Activated CD8-positive, alpha-beta T cell treated with anti-CD3 and anti-CD28 coated beads for 36 hours (primary cell): ENCODE results near the gene NLRP6. TPM values are rescaled to one million over a fixed set of nuclear protein-coding genes. Genes with fewer than 3 reads are reported as not detected.
"Not testable (repeated sequence)": the region's sequence is repeated elsewhere in the genome, so short reads cannot be mapped to it uniquely, and the experiment has no call there.

ENCODE experiments used
- ATAC-seq: fragments of 200-7000 bp; cut with Tn5 transposase; one replicate; pipeline ENCODE4 v1.10.0; 2021; ENCODE audit warnings: mild to moderate bottlenecking, moderate library complexity
- CTCF ChIA-PET: fragments of 350-600 bp; sonication (Branson Sonifier 250); formaldehyde crosslinking; loops from one replicate; lab custom pipeline; 2021; ENCODE audit warnings: antibody characterized with exemption; lab: Charles Lee
- POLR2A ChIA-PET: fragments of 350-600 bp; sonication (Branson Sonifier 250); formaldehyde crosslinking; loops from one replicate; lab custom pipeline; 2021; ENCODE audit warnings: antibody characterized with exemption; lab: Charles Lee
- DNase-seq: peaks from one replicate; pipeline ENCODE4 v3.0.0-alpha.2; 2020
- H3K27ac Mint-ChIP-seq: one replicate; pipeline ENCODE4 v1.8.0; 2021; ENCODE audit warnings: mild to moderate bottlenecking, mixed read lengths
- H3K27me3 Mint-ChIP-seq: one replicate; pipeline ENCODE4 v1.8.0; 2021; ENCODE audit warnings: mixed read lengths
- H3K36me3 Mint-ChIP-seq: one replicate; pipeline ENCODE4 v1.8.0; 2021; ENCODE audit warnings: low read depth, mixed read lengths
- H3K4me1 Mint-ChIP-seq: one replicate; pipeline ENCODE4 v1.8.0; 2021; ENCODE audit warnings: low read depth, mixed read lengths
- H3K4me3 Mint-ChIP-seq: one replicate; pipeline ENCODE4 v1.8.0; 2021; ENCODE audit warnings: mild to moderate bottlenecking, moderate library complexity, mixed read lengths
- H3K9me3 Mint-ChIP-seq: one replicate; pipeline ENCODE4 v1.8.0; 2021; ENCODE audit warnings: mixed read lengths
- CTCF ChIP-seq: fragments of 200-600 bp; IDR thresholded peaks from one replicate; pipeline ENCODE4 v1.8.0; 2022; ENCODE audit warnings: antibody characterized with exemption, mild to moderate bottlenecking
- intact Hi-C: fragments of 100-400 bp; cut with micrococcal nuclease; formaldehyde crosslinking; loops from one replicate; pipeline ENCODE4 v1.10.0; 2022
- total RNA-seq, 2 experiments: library from RNA; stranded (reverse); gene quantifications; one replicate each; pipeline ENCODE4 v1.2.3, GENCODE V29; 2021

NLRP6 gene
- total RNA-seq, 2 experiments from 2014 or later = 3.3 to 3.4 TPM

DNA sequence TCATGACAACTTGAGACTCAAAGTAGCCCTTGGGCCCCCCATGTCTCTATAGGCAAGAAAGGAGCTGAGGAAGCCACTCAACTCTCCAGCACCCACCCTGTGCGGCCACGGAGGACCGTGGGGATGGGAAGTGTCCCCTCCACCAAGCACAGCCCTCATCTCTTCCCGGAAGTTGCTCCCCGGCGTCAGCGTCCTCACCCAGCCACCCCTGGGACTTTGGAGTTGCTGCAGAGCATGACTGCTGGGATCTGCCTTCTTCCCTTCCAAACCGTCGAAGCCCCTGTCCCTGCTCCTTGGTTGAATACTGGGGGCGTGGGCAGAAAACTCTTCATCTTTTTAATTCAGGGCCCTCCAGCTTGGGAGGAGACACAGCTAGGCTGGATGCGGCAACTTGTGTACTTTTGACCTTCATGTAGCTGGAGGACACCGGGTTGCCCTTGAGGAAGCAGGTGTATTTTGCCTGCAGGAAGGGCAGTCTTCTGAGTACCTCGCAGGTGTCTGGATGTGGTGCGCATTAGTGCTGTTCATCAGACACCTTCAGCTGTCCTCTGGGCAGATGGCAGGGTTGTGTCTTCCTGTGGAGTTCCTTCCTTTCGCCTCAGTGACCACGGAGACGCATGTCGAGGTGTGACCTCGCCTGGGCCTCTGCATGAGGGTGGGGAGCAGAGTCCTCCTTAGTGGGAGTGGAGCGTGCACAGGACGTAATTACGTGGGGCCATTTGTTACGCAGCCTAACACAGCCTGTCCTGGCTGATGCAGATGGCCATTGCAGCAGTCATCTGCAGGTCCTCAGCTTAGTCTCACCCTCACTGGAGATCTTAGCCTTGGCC is 54.7 kb downstream of the NLRP6 start:
- POLR2A ChIA-PET = interaction anchor here (1.0 to 2.2 kb wide), 2 partner anchors 8 to 22 kb away, joined by 3 to 9 read pairs; no protein-coding TSS in a partner anchor
- intact Hi-C loops = no loop called here
- no peak for DNase-seq
- CTCF ChIA-PET = interaction anchor here (1.2 kb wide), 1 partner anchor 82 kb away, joined by 3 read pairs; no protein-coding TSS in a partner anchor
- Mint-ChIP-seq H3K9me3 (peaks cover 3% of the 10 kb centered on the region), H3K27me3 (no peaks in the 10 kb centered on the region), H3K4me3 (no peak overlapping the region), H3K36me3 (peaks cover 3% of the 10 kb centered on the region), H3K4me1 (peaks cover 58% of the 10 kb centered on the region), H3K27ac (no peak overlapping the region)
- TF ChIP-seq CTCF = no peak
- ATAC-seq = no peak

DNA sequence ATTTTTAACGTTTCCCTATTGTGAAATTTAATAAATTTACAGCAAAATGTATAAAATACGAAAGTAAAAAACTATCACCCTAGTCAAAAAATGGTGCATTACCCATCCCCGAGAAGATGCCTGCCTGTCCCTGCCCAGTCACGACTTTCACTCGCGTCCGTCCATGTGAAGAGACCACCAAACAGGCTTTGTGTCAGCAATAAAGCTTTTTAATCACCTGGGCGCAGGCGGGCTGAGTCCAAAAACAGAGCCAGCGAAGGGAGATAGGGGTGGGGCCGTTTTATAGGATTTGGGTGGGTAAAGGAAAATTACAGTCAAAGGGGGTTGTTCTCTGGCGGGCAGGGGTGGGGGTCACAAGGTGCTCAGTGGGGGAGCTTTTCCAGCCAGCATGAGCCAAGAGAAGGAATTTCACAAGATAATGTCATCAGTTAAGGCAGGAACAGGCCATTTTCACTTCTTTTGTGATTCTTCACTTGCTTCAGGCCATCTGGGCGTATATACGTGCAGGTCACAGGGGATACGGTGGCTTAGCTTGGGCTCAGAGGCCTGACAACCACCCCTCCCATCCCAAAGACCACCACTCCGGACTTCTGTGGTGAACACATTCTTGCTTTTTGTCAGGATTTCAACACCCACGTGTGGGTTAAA is 55.5 kb downstream of the NLRP6 start:
- H3K27ac Mint-ChIP-seq, H3K27me3 Mint-ChIP-seq, H3K4me3 Mint-ChIP-seq, H3K9me3 Mint-ChIP-seq, H3K36me3 Mint-ChIP-seq, ATAC-seq, DNase-seq, intact Hi-C loops: not testable (repeated sequence)
- H3K4me1 Mint-ChIP-seq = peaks cover 53% of the 10 kb centered on the region
- POLR2A ChIA-PET = interaction anchor here (0.9 to 2.2 kb wide), 3 partner anchors 7 to 22 kb away, joined by 3 to 9 read pairs (median 3); no protein-coding TSS in a partner anchor
- CTCF ChIA-PET = interaction anchor here (1.2 kb wide), 1 partner anchor 83 kb away, joined by 3 read pairs; no protein-coding TSS in a partner anchor

GRCh38 chr11:334264-334994 is 56.2 kb downstream of the NLRP6 start:
- CTCF ChIA-PET = no interaction called here
- no peak for ATAC-seq
- Mint-ChIP-seq H3K4me1 (peaks cover 48% of the 10 kb centered on the region), H3K9me3 (peaks cover 3% of the 10 kb centered on the region), H3K27me3 (no peaks in the 10 kb centered on the region), H3K27ac (no peak overlapping the region), H3K36me3 (peaks cover 3% of the 10 kb centered on the region), H3K4me3 (no peak overlapping the region)
- POLR2A ChIA-PET = interaction anchor here (0.9 to 2.2 kb wide), 2 partner anchors 9 to 21 kb away, joined by 3 to 9 read pairs; no protein-coding TSS in a partner anchor
- no peak for TF ChIP-seq CTCF
- no peak for DNase-seq
- intact Hi-C loops = no loop called here

Other genes with a start within 250 kb of the NLRP6 start
- gene SCGB1C1, start 85.3 kb upstream of the NLRP6 start, total RNA-seq = not detected
- gene BET1L, start 71.0 kb upstream of the NLRP6 start, total RNA-seq = 10 to 100 TPM; 58.4 to 68.9 TPM
- 100 to 1,000 TPM in 1 of 2 experiments, 10 to 100 TPM in 1; 96.5 to 108 TPM for gene RIC8A, start 70.7 kb upstream of the NLRP6 start, total RNA-seq
- gene SIRT3, start 42.1 kb upstream of the NLRP6 start, total RNA-seq = 10 to 100 TPM; 27.7 to 32.1 TPM
- gene PSMD13, start 41.4 kb upstream of the NLRP6 start, total RNA-seq = 100 to 1,000 TPM; 220 to 228 TPM
- gene PGGHG, start 10.7 kb downstream of the NLRP6 start, total RNA-seq = 100 to 1,000 TPM; 298 to 308 TPM
- not detected for gene IFITM5, start 21.1 kb downstream of the NLRP6 start, total RNA-seq
- 100 to 1,000 TPM; 540 to 549 TPM for gene IFITM2, start 29.4 kb downstream of the NLRP6 start, total RNA-seq
- gene IFITM1, start 35.6 kb downstream of the NLRP6 start, total RNA-seq = 100 to 1,000 TPM; 296 to 304 TPM
- gene IFITM3, start 42.5 kb downstream of the NLRP6 start, total RNA-seq = 10 to 100 TPM; 52.8 to 58.0 TPM
- gene B4GALNT4, start 91.1 kb downstream of the NLRP6 start, total RNA-seq = 1 to 10 TPM; 1.5 to 3.4 TPM
- gene PKP3, start 115.8 kb downstream of the NLRP6 start, total RNA-seq = under 1 TPM in 1 of 2 experiments, not detected in 1; 0.18 TPM
- gene SIGIRR, start 136.6 kb downstream of the NLRP6 start, total RNA-seq = 10 to 100 TPM; 33.9 to 35.0 TPM
- 10 to 100 TPM; 28.2 to 29.0 TPM for gene ANO9, start 163.6 kb downstream of the NLRP6 start, total RNA-seq
- 10 to 100 TPM; 17.4 to 18.0 TPM for gene PTDSS2, start 171.9 kb downstream of the NLRP6 start, total RNA-seq
- 100 to 1,000 TPM; 105 to 110 TPM for gene RNH1, start 228.8 kb downstream of the NLRP6 start, total RNA-seq